ENCODE data around the gene PPEF1. TPM values are rescaled to one million over a fixed set of nuclear protein-coding genes. Genes with fewer than 3 reads are reported as not detected.

Gene PPEF1
- total and polyA plus RNA-seq, 12 donors, result 0.07 to 0.93 (median 0.31) TPM; not detected in 6

GRCh38 chrX:18793601-18794089 lies 86.2 kb downstream of the PPEF1 start:
- Histone ChIP-seq H3K36me3 (no peaks in the 10 kb centered on the region), H3K4me1 (no peaks in the 10 kb centered on the region), H3K4me3 (no peak overlapping the region), H3K9me3 (no peaks in the 10 kb centered on the region), H3K27ac (no peak overlapping the region), H3K27me3 (peaks cover 0 to 10% (median 0%) of the 10 kb centered on the region in 7 donors)
- ATAC-seq (no peak), DNase-seq (no peak)
- intact Hi-C loops (cut with DNase I), result no loop called here
- TF ChIP-seq CTCF (IDR thresholded peaks at IDR 0.05), result no peak
- 66 to 68% methylated on average over 7 of the region's 7 CpGs for WGBS, 2 donors

- TF ChIP-seq CTCF (IDR thresholded peaks at IDR 0.05), result no peak
- Histone ChIP-seq H3K27me3 (peaks cover 0 to 10% (median 0%) of the 10 kb centered on the region in 7 donors), H3K4me3 (no peak overlapping the region), H3K27ac (no peak overlapping the region), H3K4me1 (no peaks in the 10 kb centered on the region), H3K9me3 (no peaks in the 10 kb centered on the region), H3K36me3 (no peaks in the 10 kb centered on the region)
- intact Hi-C loops (cut with DNase I), result no loop called here
- ATAC-seq (no peak), DNase-seq (no peak)
- 88 to 92% methylated on average over 2 of the region's 2 CpGs for WGBS, 2 donors
Measured at GRCh38 chrX:18797141-18797540, 89.7 kb downstream of the PPEF1 start.

GRCh38 chrX:18799911-18800310 lies 92.5 kb downstream of the PPEF1 start:
- Histone ChIP-seq H3K4me3 (no peak overlapping the region), H3K4me1 (no peaks in the 10 kb centered on the region), H3K27me3 (peaks cover 0 to 10% (median 0%) of the 10 kb centered on the region in 7 donors), H3K9me3 (no peaks in the 10 kb centered on the region), H3K27ac (no peak overlapping the region), H3K36me3 (no peaks in the 10 kb centered on the region)
- no peak for ATAC-seq
- 87 to 92% methylated on average over 2 of the region's 2 CpGs for WGBS, 2 donors
- no peak for TF ChIP-seq CTCF (IDR thresholded peaks at IDR 0.05)
- no peak for DNase-seq
- intact Hi-C loops (cut with DNase I), result no loop called here

GRCh38 chrX:18809641-18810040 lies 102.2 kb downstream of the PPEF1 start:
- no peaks in the 10 kb centered on the region for H3K27me3 ChIP-seq
- no peak overlapping the region for H3K4me3 ChIP-seq
- no peak for TF ChIP-seq CTCF (IDR thresholded peaks at IDR 0.05)
- no peaks in the 10 kb centered on the region for H3K9me3 ChIP-seq
- H3K4me1 ChIP-seq, result no peaks in the 10 kb centered on the region
- intact Hi-C loops (cut with DNase I), result no loop called here
- DNase-seq, result no peak
- no peak overlapping the region for H3K27ac ChIP-seq
- no peaks in the 10 kb centered on the region for H3K36me3 ChIP-seq
- ATAC-seq, result no peak
